Activated CD4-positive, alpha-beta T cell treated with anti-CD3 and anti-CD28 coated beads, Interleukin-2, amount 50 U/mL, for 4 hours (primary cell): ENCODE measurements around the gene IL1F10.
"Not testable (repeated sequence)": the region's sequence is repeated elsewhere in the genome, so short reads cannot be mapped to it uniquely, and the experiment has no call there.

Experiments used
- DNase-seq, 2 experiments: peaks; one replicate each; pipeline ENCODE4 v3.0.0-alpha.2; 2020

Gene IL1F10

DNA sequence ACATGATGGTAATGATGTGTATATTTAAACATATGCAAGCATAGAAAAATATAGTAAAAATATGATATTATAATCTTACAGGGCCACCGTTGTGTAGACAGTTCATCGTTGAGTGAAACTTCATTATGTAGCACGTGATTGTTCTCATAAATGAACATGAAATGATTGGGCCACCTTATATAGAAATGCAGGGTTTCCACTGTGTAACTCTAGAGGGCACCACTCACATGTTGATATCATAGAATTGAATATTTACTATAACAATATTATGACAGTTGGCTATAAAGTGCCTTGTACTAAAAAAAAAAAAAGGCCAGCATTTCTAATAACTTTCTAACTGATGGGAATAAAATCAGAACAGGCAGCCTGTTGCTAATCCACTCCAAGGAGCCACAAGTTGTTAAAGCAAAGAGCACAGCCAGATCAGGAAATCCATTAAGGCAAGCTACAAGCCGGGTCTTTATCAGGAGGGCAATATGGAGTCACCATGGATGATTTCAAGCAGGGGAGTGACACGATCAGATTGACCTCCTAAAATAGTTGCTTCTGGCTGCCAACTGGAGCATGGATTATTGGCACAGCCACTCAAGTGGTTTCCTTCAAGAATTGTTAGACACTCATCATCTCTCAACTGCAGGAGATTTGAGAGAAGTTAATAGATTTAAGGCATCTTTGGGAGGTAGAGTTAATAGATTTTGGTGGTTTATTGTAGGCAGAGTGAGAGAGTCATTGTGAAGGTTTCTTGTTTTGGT is 16.7 kb downstream of the IL1F10 start:
- no peak for DNase-seq

DNA sequence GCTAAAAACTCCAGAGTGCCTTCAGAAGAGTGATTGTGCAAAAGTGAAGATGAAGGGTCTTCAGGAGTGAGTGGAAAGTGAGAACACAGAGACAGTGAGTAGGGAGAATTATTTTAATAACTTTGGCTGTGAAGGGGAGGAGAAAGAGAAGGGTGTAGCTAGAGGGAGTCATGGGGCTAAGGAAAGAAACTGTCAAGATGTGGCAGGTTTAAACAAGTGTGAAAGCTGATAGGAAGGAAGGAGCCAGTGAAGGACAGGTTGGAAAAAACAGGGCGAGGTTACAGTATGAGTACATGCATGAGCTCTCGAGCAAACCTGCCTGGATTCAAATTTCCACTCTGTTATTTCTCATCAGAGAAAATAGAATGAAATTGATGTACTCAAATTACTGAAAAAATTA is 17.8 kb downstream of the IL1F10 start:
- no peak for DNase-seq

- no peak for DNase-seq
These were observed 20.6 kb downstream of the IL1F10 start for GRCh38 chr2:113088213-113088992.

DNA sequence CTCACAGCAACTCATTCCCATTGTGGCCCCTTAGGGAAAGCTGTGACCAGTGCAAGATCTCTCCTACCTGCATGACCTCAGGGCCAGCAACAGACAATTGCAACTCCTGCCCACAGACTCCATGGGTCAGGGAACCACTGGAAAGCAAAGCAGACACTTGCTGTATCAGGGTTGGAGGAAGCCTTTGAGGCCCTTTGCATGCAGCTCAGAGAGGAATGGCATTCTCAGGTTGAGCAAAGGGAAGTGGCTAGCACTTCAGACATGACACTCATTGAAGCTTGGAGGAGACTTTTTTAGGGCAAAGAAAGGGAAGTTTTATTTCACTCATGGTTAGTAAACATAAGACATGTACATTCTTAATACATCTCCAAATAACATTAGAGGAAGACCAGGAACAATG is 22.1 kb downstream of the IL1F10 start:
- DNase-seq: no peak

DNA sequence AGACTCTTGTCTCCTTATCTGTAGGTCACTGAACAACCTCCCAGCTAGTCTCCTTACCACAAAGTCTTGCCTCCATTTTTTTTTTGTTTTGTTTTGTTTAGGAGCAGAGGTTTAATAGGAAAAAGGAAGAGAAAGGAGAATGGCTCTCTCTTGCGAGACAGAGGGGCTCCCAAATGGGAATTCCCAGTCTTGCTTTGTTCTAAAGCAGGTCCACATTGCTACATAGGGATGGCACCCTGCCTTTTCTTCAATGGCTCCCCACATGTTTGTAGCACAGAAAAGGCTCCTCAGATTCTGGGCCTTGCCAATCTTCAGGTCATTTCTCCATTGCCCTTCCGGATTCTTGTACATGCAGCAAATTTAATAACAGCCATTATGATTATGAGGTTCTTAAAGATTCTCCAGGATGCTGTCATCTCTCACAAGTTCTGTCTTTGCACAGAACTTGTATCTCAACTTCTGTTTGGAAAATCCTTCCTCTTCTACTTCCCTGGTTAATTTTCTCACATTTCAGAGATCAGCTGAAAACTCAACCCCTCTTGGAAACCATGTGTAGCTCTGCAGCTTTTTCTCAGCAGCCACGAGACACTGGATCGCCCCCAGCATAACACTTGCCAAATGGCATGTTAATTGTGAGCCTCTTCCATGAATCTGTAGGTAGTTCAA is 23.6 kb downstream of the IL1F10 start:
- DNase-seq: no peak

- no peak for DNase-seq
These were observed 25.3 kb downstream of the IL1F10 start for GRCh38 chr2:113092864-113093612.

DNA sequence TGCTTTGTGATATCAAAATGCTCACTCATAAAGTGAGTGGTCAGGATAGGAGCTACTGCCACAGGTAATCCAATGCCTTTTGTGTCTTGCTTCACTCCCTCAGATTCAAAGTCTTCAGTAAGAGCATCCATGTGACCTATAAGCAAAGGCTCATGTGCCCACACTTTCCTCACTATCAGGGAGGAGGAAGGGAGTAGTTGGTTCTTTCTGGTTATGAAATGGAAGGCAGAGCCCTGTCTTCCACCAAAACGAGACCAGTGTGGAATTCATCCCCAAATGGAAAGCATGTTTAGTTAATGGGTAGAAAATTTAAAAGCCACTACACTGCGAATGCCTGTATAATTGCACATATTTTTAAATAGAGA is 25.8 kb downstream of the IL1F10 start:
- DNase-seq: no peak

GRCh38 chr2:113096306-113096705 is 28.5 kb downstream of the IL1F10 start:
- DNase-seq: not testable (repeated sequence)

GRCh38 chr2:113096842-113097618 is 29.3 kb downstream of the IL1F10 start:
- not testable (repeated sequence) for DNase-seq

DNA sequence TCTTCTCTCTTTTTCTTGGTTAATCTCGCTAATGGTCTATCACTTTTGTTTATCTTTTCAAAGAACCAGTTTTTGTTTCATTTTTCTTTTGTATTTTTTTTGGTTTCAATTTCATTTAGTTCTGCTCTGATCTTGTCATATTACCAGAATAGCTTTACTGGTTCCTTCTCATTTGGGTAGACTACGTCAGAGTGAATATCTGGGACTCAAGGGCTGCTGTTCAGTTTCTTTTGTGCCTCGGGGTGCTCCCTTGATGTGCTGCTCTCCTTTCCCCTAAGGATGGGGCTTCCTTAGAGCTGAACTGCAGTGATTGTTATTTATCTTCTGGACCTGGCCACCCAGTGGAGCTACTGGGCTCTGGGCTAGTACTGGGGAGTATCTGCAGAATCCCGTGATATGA is 30.3 kb downstream of the IL1F10 start:
- no peak for DNase-seq

- no peak for DNase-seq
These were observed 30.8 kb downstream of the IL1F10 start for GRCh38 chr2:113098532-113098931.

- DNase-seq: no peak
These were observed 34.4 kb downstream of the IL1F10 start for GRCh38 chr2:113102133-113102532.

DNA sequence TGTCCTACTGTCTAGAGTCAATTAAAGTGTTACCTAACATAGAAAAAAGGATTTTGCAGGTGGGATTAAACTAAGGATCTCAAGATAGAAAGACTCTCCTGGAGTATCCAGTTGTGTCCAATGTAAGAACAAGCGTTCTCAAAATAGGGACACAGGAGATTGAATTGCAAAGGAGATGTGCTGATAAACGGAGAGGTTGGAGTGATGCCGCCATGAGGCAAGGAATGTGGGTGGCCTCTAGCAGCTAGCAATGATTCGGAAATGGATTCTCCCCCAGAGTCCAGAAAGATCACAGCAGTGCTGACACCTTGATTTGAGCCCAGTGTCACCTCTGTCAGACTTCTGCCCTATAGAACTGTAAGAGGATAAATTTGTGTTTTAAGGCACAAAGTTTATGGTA is 35.5 kb downstream of the IL1F10 start:
- no peak for DNase-seq

DNA sequence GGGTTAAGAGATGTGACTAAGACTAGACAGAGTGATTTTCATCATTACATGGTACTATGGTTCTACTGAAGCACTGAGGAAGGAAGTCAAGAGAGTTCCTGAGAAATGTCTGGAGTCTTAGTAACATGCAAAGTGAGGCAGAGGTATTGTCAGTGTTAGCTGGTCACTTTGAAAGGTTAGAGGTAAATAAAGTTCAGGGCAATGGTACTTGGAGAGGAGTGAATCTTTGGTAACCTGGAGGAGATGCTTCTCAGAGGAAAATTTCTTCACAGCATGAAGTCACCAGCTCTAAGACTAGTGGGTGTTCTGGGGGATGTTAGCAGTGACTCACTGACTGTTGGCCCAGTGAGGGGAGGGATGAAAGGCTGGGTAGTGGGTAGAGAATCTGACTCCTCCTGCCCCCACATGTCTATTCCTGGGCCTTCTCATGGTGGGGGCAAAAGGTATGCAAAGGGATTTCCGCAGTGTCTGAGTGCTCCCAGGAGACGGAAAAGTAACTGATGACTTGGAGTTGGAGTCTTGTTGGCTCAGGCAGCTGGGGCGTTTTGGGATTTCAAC is 36.4 kb downstream of the IL1F10 start:
- DNase-seq: peak in 1 of 2 experiments; percentile 8

GRCh38 chr2:113105047-113105785 is 37.4 kb downstream of the IL1F10 start:
- DNase-seq: peak; percentile 16 to 29

GRCh38 chr2:113111121-113111520 is 43.4 kb downstream of the IL1F10 start:
- DNase-seq: no peak

GRCh38 chr2:113111823-113112287 is 44.1 kb downstream of the IL1F10 start:
- no peak for DNase-seq

DNA sequence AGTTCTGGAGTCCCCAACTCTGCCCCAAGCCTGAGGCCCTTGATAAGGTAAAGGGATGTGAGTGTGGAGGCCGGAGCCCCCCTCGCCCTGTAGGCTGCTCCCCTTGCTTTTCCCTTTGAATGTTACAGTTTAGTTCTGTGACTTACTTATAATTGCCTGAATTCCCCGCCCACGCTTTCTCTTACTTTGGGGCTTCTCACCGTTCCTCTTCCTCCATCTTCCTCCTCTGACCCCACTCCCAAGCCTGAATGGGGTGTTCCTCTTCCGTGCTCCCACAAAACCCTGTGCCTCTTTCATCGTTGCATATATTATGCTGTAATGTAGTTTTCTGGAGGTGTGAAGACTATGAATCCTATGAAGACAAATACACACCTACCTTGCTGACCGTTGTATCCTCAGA is 44.7 kb downstream of the IL1F10 start:
- DNase-seq: no peak

- no peak for DNase-seq
These were observed 45.1 kb downstream of the IL1F10 start for GRCh38 chr2:113112871-113113270.

DNA sequence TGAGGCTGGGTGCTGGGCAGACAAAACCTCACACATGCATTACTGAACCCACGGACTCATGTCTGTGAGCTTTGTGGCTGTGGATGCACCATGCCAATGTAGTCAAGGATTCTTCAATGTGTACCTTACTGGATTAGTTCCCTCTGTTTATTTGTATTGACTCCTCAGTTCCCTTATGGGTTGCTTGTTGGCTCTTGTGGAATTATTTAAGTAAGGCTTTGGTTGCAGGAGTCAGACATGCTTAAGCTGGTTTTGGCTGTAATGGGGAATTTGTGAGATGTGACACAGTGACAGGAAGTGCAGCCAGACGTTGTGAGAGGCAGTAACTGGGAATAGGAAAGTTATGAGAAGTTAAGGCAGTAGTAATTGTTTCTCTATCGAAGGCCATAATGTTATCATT is 46.0 kb downstream of the IL1F10 start:
- DNase-seq: no peak
